Loucy (cell line): ENCODE data around the gene CDH8.

Experiments
- EZH2phosphoT487 ChIP-seq: fragments of 200-600 bp; IDR thresholded peaks from 2 replicates; pipeline ENCODE4 v1.6.1; 2018; ENCODE audit warnings: antibody characterized with exemption, mild to moderate bottlenecking, moderate library complexity, borderline replicate concordance
- TF ChIP-seq, protein P1 (sequence below): fragments of 200-600 bp; sonication (generic); conservative IDR thresholded peaks from 2 replicates; pipeline ENCODE4 v1.5.1; 2014; ENCODE audit warnings: mild to moderate bottlenecking, antibody characterized with exemption, low read length

- TF ChIP-seq, protein P1, sequence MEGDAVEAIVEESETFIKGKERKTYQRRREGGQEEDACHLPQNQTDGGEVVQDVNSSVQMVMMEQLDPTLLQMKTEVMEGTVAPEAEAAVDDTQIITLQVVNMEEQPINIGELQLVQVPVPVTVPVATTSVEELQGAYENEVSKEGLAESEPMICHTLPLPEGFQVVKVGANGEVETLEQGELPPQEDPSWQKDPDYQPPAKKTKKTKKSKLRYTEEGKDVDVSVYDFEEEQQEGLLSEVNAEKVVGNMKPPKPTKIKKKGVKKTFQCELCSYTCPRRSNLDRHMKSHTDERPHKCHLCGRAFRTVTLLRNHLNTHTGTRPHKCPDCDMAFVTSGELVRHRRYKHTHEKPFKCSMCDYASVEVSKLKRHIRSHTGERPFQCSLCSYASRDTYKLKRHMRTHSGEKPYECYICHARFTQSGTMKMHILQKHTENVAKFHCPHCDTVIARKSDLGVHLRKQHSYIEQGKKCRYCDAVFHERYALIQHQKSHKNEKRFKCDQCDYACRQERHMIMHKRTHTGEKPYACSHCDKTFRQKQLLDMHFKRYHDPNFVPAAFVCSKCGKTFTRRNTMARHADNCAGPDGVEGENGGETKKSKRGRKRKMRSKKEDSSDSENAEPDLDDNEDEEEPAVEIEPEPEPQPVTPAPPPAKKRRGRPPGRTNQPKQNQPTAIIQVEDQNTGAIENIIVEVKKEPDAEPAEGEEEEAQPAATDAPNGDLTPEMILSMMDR = no peak
- no peak for TF ChIP-seq EZH2phosphoT487
These were observed 26.1 kb downstream of the CDH8 start for GRCh38 chr16:62010186-62010585.
